Measurements from ENCODE around the gene PYGO2. TPM values are rescaled to one million over a fixed set of nuclear protein-coding genes. Genes with fewer than 3 reads are reported as not detected.

PYGO2 gene
- polyA plus RNA-seq, 1 experiment = 19.3 TPM

GRCh38 chr1:155005076-155006011, 43.8 kb upstream of the PYGO2 start:
- DNase-seq (ENCODE audit: low read depth, low spot score) = no peak
- peak overlapping the region; percentile 94; the same call in 1 of the 2 replicates for H3K4me3 ChIP-seq (ENCODE audit: low read depth, low read length)
- no peaks in the 10 kb centered on the region; the same call in 1 of the 2 replicates for H3K9me3 ChIP-seq (ENCODE audit: control insufficient read depth, insufficient read depth, low read length)
- no peaks in the 10 kb centered on the region for H3K27me3 ChIP-seq (ENCODE audit: control insufficient read depth, insufficient read depth, low read length)
- ChIA-PET POLR2A (interaction anchor here (0.7 kb wide), 1 partner anchor 18 kb away, joined by 3 read pairs; no protein-coding TSS in a partner anchor), CTCF (interaction anchor here (4.5 kb wide), 1 partner anchor 12 kb away, joined by 38 read pairs; no protein-coding TSS in a partner anchor)
- TF ChIP-seq CTCF (IDR thresholded peaks at IDR 0.05; ENCODE audit: low read depth, low read length) = no peak
- no peak overlapping the region for H3K27ac ChIP-seq (ENCODE audit: low read depth, low read length)

- Histone ChIP-seq H3K4me3 (ENCODE audit: low read depth, low read length) (peak overlapping the region; percentile 94), H3K9me3 (ENCODE audit: control insufficient read depth, insufficient read depth, low read length) (no peaks in the 10 kb centered on the region; the same call in 1 of the 2 replicates), H3K27me3 (ENCODE audit: control insufficient read depth, insufficient read depth, low read length) (no peaks in the 10 kb centered on the region), H3K27ac (ENCODE audit: low read depth, low read length) (peak overlapping the region; percentile 61)
- DNase-seq (ENCODE audit: low read depth, low spot score) = no peak
- POLR2A ChIA-PET = interaction anchor here (0.7 to 1.5 kb wide), 3 partner anchors 13 to 31 kb away, joined by 3 to 11 read pairs (median 4); no protein-coding TSS in a partner anchor
- TF ChIP-seq CTCF (IDR thresholded peaks at IDR 0.05; ENCODE audit: low read depth, low read length) = no peak
- CTCF ChIA-PET = no interaction called here
Observed at GRCh38 chr1:155004352-155005075, 42.9 kb upstream of the PYGO2 start.

- TF ChIP-seq CTCF (IDR thresholded peaks at IDR 0.05; ENCODE audit: low read depth, low read length) = no peak
- POLR2A ChIA-PET = interaction anchor here (1.3 to 1.5 kb wide), 2 partner anchors 13 to 30 kb away, joined by 4 to 11 read pairs; no protein-coding TSS in a partner anchor
- Histone ChIP-seq H3K9me3 (ENCODE audit: control insufficient read depth, insufficient read depth, low read length) (no peaks in the 10 kb centered on the region; the same call in 1 of the 2 replicates), H3K27ac (ENCODE audit: low read depth, low read length) (peak overlapping the region; percentile 70), H3K27me3 (ENCODE audit: control insufficient read depth, insufficient read depth, low read length) (no peaks in the 10 kb centered on the region), H3K4me3 (ENCODE audit: low read depth, low read length) (peak overlapping the region; percentile 94)
- no peak for DNase-seq (ENCODE audit: low read depth, low spot score)
- CTCF ChIA-PET = interaction anchor here (0.7 kb wide), 1 partner anchor 14 kb away, joined by 3 read pairs; no protein-coding TSS in a partner anchor
Observed at GRCh38 chr1:155003766-155004351, 42.3 kb upstream of the PYGO2 start.

- ChIA-PET POLR2A (interaction anchor here (1.3 to 1.5 kb wide), 2 partner anchors 14 to 30 kb away, joined by 4 to 11 read pairs; no protein-coding TSS in a partner anchor), CTCF (interaction anchor here (0.7 kb wide), 1 partner anchor 14 kb away, joined by 3 read pairs; no protein-coding TSS in a partner anchor)
- Histone ChIP-seq H3K27ac (ENCODE audit: low read depth, low read length) (peak overlapping the region; percentile 70), H3K4me3 (ENCODE audit: low read depth, low read length) (peak overlapping the region; percentile 94), H3K9me3 (ENCODE audit: control insufficient read depth, insufficient read depth, low read length) (no peaks in the 10 kb centered on the region; the same call in 1 of the 2 replicates), H3K27me3 (ENCODE audit: control insufficient read depth, insufficient read depth, low read length) (no peaks in the 10 kb centered on the region)
- no peak for DNase-seq (ENCODE audit: low read depth, low spot score)
- no peak for TF ChIP-seq CTCF (IDR thresholded peaks at IDR 0.05; ENCODE audit: low read depth, low read length)
Observed at GRCh38 chr1:155003227-155003765, 41.7 kb upstream of the PYGO2 start.
